Measurements from ENCODE around the gene STARD3.

STARD3 gene

DNA sequence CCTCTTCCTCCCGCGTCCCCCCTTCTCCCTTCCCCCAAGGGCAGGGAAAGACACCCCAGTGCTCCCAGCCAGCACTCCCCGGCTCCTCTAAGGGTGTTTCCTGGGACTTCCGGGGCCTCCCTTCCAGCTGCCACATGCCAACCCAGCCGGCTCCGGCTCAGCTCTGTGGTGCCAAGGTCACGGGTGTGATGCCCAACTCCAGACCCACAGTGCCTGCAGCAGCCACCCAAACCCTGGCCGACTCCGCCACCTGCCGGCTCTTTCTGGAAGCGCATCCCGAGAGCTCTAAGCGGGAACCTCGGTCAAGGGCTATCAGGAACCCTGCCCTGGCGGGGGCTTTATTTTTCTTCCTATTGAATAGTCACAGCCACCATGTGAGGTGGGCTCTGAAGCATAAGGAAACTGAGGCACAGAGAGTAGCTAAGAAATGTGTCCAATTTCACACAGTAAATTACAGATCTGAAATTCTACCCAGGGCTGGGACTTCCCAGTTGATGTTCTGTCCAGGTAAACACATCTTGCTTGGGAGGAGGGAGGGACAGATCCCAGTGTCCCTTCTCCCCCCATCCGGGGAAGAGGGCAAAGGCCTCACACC, 13.5 kb upstream of the STARD3 start:
- Histone ChIP-seq H3K9ac (ENCODE audit: low read length) (no peak overlapping the region), H3K4me1 (ENCODE audit: insufficient read depth, low read length, severe bottlenecking) (peaks cover 15% of the 10 kb centered on the region), H3K9me3 (ENCODE audit: low read length) (no peaks in the 10 kb centered on the region)

DNA sequence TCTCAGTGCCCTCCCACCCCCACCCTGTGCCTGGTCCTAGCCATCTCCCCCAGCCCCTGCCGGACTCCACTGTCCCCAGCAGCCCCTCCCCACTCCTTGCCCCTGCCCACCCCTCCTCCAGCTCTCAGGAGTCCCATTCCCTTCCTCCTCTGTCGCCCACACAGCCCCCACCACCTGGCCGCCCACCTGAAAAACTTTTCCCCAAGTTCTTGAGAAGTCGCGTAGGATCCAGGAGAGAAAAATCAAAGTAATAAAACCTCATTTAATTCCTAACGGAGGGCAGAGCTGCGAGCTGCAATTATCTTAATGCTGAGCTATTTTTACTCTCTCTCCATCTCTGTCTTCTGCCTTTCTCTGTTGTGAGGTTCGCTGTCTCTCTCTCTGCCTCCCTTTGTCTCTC, 12.6 kb upstream of the STARD3 start:
- H3K27me3 ChIP-seq (ENCODE audit: insufficient read depth, low read length), result no peaks in the 10 kb centered on the region
- H3K27ac ChIP-seq (ENCODE audit: low read depth, low read length, poor library complexity, severe bottlenecking), result no peak overlapping the region
- H3F3A ChIP-seq (ENCODE audit: insufficient read depth, low read length), result 0 out of 2 replicates have a peak, but pooled peaks cover 2% of the 10 kb centered on the region

More for the DNA sequence above, 13.5 kb upstream of the STARD3 start:
- Histone ChIP-seq H3K36me3 (ENCODE audit: insufficient read depth, low read length) (no peaks in the 10 kb centered on the region), H3K27me3 (ENCODE audit: insufficient read depth, low read length) (no peaks in the 10 kb centered on the region), H3K4me2 (ENCODE audit: low read length) (peak overlapping the region; percentile 32; the same call in 1 of the 2 replicates), H3K4me3 (ENCODE audit: low read depth, low read length, poor library complexity, severe bottlenecking) (no peak overlapping the region), H3F3A (ENCODE audit: insufficient read depth, low read length) (0 out of 2 replicates have a peak, but pooled peaks cover 2% of the 10 kb centered on the region), H3K27ac (ENCODE audit: low read depth, low read length, poor library complexity, severe bottlenecking) (no peak overlapping the region), H3K9me2 (ENCODE audit: low read depth, low read length) (no peaks in the 10 kb centered on the region), H3K79me2 (ENCODE audit: insufficient read depth, low read length) (no peaks in the 10 kb centered on the region), H2AFZ (ENCODE audit: low read length) (no peak overlapping the region), H4K20me1 (ENCODE audit: insufficient read depth, low read length) (no peaks in the 10 kb centered on the region)
- TF ChIP-seq, protein P1, sequence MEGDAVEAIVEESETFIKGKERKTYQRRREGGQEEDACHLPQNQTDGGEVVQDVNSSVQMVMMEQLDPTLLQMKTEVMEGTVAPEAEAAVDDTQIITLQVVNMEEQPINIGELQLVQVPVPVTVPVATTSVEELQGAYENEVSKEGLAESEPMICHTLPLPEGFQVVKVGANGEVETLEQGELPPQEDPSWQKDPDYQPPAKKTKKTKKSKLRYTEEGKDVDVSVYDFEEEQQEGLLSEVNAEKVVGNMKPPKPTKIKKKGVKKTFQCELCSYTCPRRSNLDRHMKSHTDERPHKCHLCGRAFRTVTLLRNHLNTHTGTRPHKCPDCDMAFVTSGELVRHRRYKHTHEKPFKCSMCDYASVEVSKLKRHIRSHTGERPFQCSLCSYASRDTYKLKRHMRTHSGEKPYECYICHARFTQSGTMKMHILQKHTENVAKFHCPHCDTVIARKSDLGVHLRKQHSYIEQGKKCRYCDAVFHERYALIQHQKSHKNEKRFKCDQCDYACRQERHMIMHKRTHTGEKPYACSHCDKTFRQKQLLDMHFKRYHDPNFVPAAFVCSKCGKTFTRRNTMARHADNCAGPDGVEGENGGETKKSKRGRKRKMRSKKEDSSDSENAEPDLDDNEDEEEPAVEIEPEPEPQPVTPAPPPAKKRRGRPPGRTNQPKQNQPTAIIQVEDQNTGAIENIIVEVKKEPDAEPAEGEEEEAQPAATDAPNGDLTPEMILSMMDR (IDR thresholded peaks at IDR 0.05; ENCODE audit: low read length), result peak; percentile 88
- TF ChIP-seq EZH2 (IDR thresholded peaks at IDR 0.05; ENCODE audit: borderline replicate concordance, low read length), result no peak

DNA sequence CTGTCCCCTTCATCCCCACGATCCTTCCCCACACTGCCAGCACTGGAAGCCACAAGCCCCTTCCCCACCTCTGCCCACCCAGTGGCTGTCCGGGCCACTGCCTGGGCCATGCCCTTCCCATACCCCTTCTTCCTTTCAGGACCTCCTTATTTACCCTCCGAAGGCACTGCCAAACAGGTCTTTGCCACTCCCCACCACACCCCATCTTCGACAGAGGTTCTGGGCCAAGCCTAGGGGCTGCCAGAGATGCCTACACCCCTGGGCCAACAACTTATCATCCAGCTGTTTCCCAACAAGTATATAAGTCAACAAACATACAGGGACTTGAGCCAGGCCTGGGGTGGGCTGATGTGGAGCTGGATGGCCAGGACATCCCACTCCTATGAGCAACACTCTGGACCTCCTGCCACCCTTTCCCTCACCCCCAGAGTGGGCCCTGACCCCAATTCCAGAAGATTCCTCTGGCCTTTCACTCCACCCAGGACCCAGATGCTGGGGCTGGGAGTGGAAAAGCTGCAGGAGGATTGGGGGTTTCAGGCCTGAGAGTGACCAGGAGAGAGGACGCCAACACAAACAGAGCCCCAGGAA, 11.7 kb upstream of the STARD3 start:
- Histone ChIP-seq H4K20me1 (ENCODE audit: insufficient read depth, low read length) (no peaks in the 10 kb centered on the region), H3K4me2 (ENCODE audit: low read length) (no peak overlapping the region), H3K79me2 (ENCODE audit: insufficient read depth, low read length) (no peaks in the 10 kb centered on the region), H3K27me3 (ENCODE audit: insufficient read depth, low read length) (no peaks in the 10 kb centered on the region), H3K4me3 (ENCODE audit: low read depth, low read length, poor library complexity, severe bottlenecking) (no peak overlapping the region), H3K27ac (ENCODE audit: low read depth, low read length, poor library complexity, severe bottlenecking) (no peak overlapping the region), H3K9me3 (ENCODE audit: low read length) (no peaks in the 10 kb centered on the region), H3F3A (ENCODE audit: insufficient read depth, low read length) (no peaks in the 10 kb centered on the region), H3K9ac (ENCODE audit: low read length) (no peak overlapping the region), H2AFZ (ENCODE audit: low read length) (no peak overlapping the region), H3K4me1 (ENCODE audit: insufficient read depth, low read length, severe bottlenecking) (peaks cover 12% of the 10 kb centered on the region), H3K36me3 (ENCODE audit: insufficient read depth, low read length) (no peaks in the 10 kb centered on the region), H3K9me2 (ENCODE audit: low read depth, low read length) (no peaks in the 10 kb centered on the region)
- TF ChIP-seq EZH2 (IDR thresholded peaks at IDR 0.05; ENCODE audit: borderline replicate concordance, low read length), result no peak
- TF ChIP-seq, protein P1 (IDR thresholded peaks at IDR 0.05; ENCODE audit: low read length), result no peak

More for the DNA sequence above, 12.6 kb upstream of the STARD3 start:
- Histone ChIP-seq H3K79me2 (ENCODE audit: insufficient read depth, low read length) (no peaks in the 10 kb centered on the region), H3K4me1 (ENCODE audit: insufficient read depth, low read length, severe bottlenecking) (peaks cover 12% of the 10 kb centered on the region), H3K9me2 (ENCODE audit: low read depth, low read length) (no peaks in the 10 kb centered on the region), H3K4me3 (ENCODE audit: low read depth, low read length, poor library complexity, severe bottlenecking) (no peak overlapping the region), H3K9ac (ENCODE audit: low read length) (no peak overlapping the region), H3K36me3 (ENCODE audit: insufficient read depth, low read length) (no peaks in the 10 kb centered on the region), H4K20me1 (ENCODE audit: insufficient read depth, low read length) (no peaks in the 10 kb centered on the region), H3K9me3 (ENCODE audit: low read length) (no peaks in the 10 kb centered on the region), H2AFZ (ENCODE audit: low read length) (no peak overlapping the region), H3K4me2 (ENCODE audit: low read length) (no peak overlapping the region)
- no peak for TF ChIP-seq EZH2 (IDR thresholded peaks at IDR 0.05; ENCODE audit: borderline replicate concordance, low read length)
- TF ChIP-seq, protein P1 (IDR thresholded peaks at IDR 0.05; ENCODE audit: low read length), result no peak
